Measurements from ENCODE around the gene OR7A5. TPM values are rescaled to one million over a fixed set of nuclear protein-coding genes. Genes with fewer than 3 reads are reported as not detected.
"Not testable (repeated sequence)": the region's sequence is repeated elsewhere in the genome, so short reads cannot be mapped to it uniquely, and the experiment has no call there.

OR7A5 gene
- total and polyA plus RNA-seq, 4 donors, result 0.11 to 0.39 TPM; not detected in 2

DNA sequence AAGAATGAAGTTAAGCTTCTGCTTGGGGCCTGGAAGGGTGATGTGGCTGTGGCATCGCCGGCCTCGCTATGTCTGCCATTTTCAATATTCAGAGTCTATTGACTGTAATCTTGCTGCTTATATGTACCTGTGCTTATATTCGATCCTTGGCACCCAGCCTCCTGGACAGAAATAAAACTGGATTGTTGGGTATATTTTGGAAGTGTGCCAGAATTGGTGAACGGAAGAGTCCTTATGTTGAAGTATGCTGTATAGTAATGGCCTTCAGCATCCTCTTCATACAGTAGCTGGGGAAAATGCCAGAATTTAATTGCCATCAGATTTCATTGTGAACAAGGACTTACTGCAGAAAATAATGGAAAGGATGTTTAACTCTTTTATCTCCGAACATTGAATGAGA lies 42.7 kb downstream of the OR7A5 start:
- H3K27me3 ChIP-seq (ENCODE audit: control insufficient read depth, insufficient read depth, low read length); H3K9me3 ChIP-seq (ENCODE audit: control insufficient read depth, insufficient read depth, low read length); H3K4me1 ChIP-seq (ENCODE audit: control insufficient read depth, insufficient read depth, low read length); H3K36me3 ChIP-seq (ENCODE audit: control insufficient read depth, insufficient read depth, low read length); H3K27ac ChIP-seq (ENCODE audit: low read depth, low read length); H3K4me3 ChIP-seq (ENCODE audit: low read depth, low read length): not testable (repeated sequence)
- DNase-seq (ENCODE audit: low read depth in 4 of 6, low spot score in 6 of 6), result peak in 1 of 6 donors; percentile 23
- WGBS (ENCODE audit: insufficient coverage), result 100% methylated on average over 1 of the region's 6 CpGs

DNA sequence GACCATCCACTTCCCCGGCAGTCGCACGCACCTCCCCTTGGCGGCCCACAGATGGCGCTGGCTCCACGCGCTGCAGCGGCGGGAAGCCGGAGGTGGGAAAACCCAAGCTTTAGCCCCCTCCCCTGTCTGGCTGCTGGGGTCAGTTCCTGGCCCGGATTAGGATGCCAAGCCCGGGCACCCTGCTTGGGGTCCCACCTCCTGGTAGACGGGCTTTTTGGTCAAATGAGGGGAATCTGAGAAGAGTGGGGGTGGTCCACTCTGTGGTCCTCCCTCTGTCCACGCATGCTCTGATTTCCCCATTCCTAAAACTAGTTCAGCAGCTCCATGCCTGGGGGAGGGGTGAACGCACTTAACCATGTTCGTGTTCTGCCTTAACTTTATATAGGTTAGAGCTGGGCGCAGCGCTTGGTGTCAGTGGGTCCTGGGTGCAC lies 48.5 kb downstream of the OR7A5 start:
- peak in 2 of 6 donors; percentile 21 to 33 for DNase-seq (ENCODE audit: low read depth in 4 of 6, low spot score in 6 of 6)
- no peak overlapping the region for H3K27ac ChIP-seq (ENCODE audit: low read depth, low read length)
- H3K4me3 ChIP-seq (ENCODE audit: low read depth, low read length), result no peak overlapping the region
- H3K36me3 ChIP-seq (ENCODE audit: control insufficient read depth, insufficient read depth, low read length), result no peaks in the 10 kb centered on the region
- WGBS (ENCODE audit: insufficient coverage), result 15% methylated on average over 17 of the region's 18 CpGs
- no peaks in the 10 kb centered on the region for H3K27me3 ChIP-seq (ENCODE audit: control insufficient read depth, insufficient read depth, low read length)
- H3K9me3 ChIP-seq (ENCODE audit: control insufficient read depth, insufficient read depth, low read length), result no peaks in the 10 kb centered on the region
- peaks cover 3% of the 10 kb centered on the region for H3K4me1 ChIP-seq (ENCODE audit: control insufficient read depth, insufficient read depth, low read length)

DNA sequence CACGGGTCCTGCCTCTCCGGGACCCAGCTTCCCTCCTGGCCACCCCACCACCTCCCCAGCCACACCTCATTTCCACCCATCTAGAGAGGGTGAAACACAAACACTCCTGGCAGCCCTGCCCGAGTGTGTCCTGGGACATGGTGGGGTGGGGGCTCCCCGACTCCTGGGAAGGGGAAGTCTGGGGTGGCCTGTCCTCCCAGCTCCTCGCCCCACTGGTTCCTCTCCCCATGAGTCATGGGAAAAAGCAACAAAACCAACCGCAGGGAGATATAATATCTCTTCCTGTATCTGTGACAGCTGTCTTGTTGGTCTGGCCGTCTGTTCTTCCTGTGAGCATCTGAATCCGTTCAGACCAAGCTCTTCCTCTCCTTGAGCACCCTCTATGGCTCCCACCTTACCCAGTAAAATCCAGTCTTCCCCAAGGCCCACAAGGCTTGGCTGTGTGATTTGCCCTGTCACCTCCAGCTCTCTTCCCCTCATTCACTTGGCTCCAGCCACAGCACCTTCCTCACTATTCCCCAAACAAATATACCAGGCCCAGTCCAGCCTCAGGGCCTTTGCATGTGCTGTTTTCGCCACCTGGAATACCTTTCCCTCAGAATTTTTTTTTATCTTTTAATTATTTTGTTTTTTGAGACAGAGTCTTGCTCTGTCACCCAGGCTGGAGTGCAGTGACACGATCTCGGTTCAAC lies 49.7 kb downstream of the OR7A5 start:
- H3K4me1 ChIP-seq (ENCODE audit: control insufficient read depth, insufficient read depth, low read length); DNase-seq (ENCODE audit: low read depth in 4 of 6, low spot score in 6 of 6); H3K27me3 ChIP-seq (ENCODE audit: control insufficient read depth, insufficient read depth, low read length); H3K27ac ChIP-seq (ENCODE audit: low read depth, low read length); H3K9me3 ChIP-seq (ENCODE audit: control insufficient read depth, insufficient read depth, low read length); H3K36me3 ChIP-seq (ENCODE audit: control insufficient read depth, insufficient read depth, low read length); H3K4me3 ChIP-seq (ENCODE audit: low read depth, low read length): not testable (repeated sequence)
- 57% methylated on average over 3 of the region's 11 CpGs for WGBS (ENCODE audit: insufficient coverage)

DNA sequence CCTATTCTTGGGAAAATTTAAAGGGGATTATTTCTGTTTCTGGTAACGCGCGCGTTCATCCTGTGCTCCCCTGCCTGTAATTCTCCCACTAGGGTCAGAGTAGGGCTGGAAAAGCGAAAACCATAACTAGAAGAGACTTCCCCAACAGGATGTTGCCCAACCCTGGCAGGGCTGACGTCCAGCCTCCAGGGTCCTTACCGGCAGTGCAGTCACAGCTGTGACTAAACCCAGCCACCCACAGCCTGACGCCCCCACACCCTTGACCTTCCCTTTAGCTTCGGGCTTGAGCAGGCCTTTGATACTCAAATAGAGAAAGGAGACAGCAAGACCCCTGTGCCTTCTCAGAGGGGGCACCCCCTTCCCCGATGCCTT lies 50.3 kb downstream of the OR7A5 start:
- H3K9me3 ChIP-seq (ENCODE audit: control insufficient read depth, insufficient read depth, low read length); H3K27me3 ChIP-seq (ENCODE audit: control insufficient read depth, insufficient read depth, low read length); H3K27ac ChIP-seq (ENCODE audit: low read depth, low read length); H3K4me1 ChIP-seq (ENCODE audit: control insufficient read depth, insufficient read depth, low read length); H3K4me3 ChIP-seq (ENCODE audit: low read depth, low read length); DNase-seq (ENCODE audit: low read depth in 4 of 6, low spot score in 6 of 6); H3K36me3 ChIP-seq (ENCODE audit: control insufficient read depth, insufficient read depth, low read length): not testable (repeated sequence)
- 71% methylated on average over 2 of the region's 10 CpGs for WGBS (ENCODE audit: insufficient coverage)

DNA sequence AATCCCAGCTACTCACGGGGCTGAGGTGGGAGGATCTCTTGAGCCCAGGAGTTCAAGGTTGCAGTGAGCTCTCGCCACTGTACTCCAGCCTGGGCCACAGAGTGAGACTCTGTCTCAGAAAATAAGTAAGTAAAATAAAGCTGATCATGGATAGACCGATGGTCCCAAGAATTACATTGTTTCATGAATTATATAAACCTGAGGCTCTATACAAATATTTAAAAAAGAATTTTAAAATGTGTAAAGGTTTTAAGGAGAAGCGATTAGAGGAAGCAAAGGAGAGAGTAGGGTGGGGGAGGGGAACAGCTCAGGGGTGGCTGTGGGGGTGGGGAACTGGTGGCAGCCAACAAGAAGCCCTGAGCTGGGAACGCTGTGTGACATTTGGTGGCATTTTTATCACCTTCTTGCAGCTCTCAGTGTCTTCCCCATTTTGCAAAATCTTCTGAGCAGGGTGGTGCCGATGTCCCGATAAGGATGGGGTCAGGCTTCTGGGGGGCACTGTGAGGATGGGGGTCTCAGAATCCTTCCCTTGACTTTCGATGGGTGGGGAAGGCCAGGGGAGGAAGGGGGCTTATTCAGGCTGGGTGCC lies 51.5 kb downstream of the OR7A5 start:
- 100% methylated on average over 1 of the region's 8 CpGs for WGBS (ENCODE audit: insufficient coverage)
- not testable (repeated sequence) for H3K27me3 ChIP-seq (ENCODE audit: control insufficient read depth, insufficient read depth, low read length); H3K27ac ChIP-seq (ENCODE audit: low read depth, low read length); DNase-seq (ENCODE audit: low read depth in 4 of 6, low spot score in 6 of 6); H3K4me3 ChIP-seq (ENCODE audit: low read depth, low read length); H3K4me1 ChIP-seq (ENCODE audit: control insufficient read depth, insufficient read depth, low read length); H3K9me3 ChIP-seq (ENCODE audit: control insufficient read depth, insufficient read depth, low read length); H3K36me3 ChIP-seq (ENCODE audit: control insufficient read depth, insufficient read depth, low read length)

DNA sequence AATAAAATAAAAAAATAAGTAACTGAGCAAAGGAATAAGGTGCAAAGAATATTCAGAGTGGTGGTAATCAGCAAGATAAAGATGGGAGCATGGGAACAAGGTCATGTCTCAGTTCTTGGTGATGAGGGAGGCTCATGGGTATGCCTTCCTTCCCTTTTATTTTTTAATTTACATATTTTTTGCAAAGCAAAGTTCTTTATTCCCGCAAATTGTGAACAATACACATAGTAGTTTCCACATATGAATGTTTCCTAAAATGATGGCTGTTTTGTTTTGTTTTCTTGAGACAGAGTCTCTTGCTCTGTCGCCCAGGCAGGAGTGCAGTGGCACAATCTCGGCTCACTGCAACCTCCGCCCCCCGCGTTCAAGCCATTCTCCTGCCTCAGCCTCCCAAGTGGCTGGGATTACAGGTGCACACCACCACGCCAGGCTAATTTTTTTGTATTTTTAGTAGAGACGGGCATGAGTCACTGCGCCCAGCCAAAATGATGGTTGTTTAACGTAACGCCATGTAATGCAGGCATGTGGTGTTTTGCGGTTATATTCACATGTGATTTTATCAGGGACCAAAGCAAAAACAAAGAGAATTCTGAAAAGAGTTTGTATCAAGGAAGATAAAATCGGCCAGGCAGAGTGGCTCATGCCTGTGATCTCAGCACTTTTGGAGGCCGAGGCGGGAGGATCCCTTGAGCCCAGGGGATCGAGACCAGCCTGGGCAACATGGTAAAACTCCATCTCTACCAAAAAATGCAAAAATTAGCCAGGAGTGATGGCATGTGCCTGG lies 52.2 kb downstream of the OR7A5 start:
- Histone ChIP-seq H3K9me3 (ENCODE audit: control insufficient read depth, insufficient read depth, low read length) (no peaks in the 10 kb centered on the region), H3K4me3 (ENCODE audit: low read depth, low read length) (no peak overlapping the region), H3K27ac (ENCODE audit: low read depth, low read length) (no peak overlapping the region), H3K27me3 (ENCODE audit: control insufficient read depth, insufficient read depth, low read length) (no peaks in the 10 kb centered on the region), H3K4me1 (ENCODE audit: control insufficient read depth, insufficient read depth, low read length) (peaks cover 3% of the 10 kb centered on the region), H3K36me3 (ENCODE audit: control insufficient read depth, insufficient read depth, low read length) (no peaks in the 10 kb centered on the region)
- no peak for DNase-seq (ENCODE audit: low read depth in 4 of 6, low spot score in 6 of 6)
- 92% methylated on average over 11 of the region's 16 CpGs for WGBS (ENCODE audit: insufficient coverage)

DNA sequence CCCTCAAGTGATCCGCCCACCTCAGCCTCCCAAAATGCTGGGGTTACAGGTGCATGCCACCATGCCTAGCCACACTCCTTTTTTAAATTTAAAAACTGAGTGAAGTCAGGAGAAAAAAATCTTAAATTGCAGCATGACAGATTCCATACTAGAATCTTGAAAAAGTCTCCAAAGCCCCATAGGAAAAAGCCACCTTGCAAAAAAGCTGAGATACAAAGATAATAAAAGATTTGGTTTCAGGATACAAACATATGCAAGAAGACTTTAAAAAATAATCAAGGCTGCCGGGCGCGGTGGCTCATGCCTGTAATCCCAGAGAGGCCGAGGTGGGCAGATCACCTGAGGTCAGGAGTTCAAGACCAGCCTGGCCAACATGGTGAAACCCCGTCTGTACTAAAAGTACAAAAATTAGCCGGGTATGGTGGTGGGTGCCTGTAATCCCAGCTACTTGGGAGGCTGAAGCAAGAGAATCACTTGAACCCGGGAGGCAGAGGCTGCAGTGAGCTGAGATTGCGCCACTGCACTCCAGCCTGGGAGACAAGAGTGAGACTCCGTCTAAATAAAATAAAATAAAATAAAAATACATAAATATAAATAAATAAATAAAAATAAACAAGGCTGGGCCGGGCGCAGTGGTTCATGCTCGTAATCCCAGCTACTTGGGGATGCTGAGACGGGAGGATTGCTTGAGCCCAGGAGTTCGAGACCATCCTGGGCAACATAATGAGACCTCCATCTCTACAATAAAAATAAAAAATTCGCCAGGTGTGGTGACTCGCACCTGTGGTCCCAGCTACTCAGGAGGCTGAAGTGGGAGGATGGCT lies 53.1 kb downstream of the OR7A5 start:
- not testable (repeated sequence) for DNase-seq (ENCODE audit: low read depth in 4 of 6, low spot score in 6 of 6); H3K27me3 ChIP-seq (ENCODE audit: control insufficient read depth, insufficient read depth, low read length)

DNA sequence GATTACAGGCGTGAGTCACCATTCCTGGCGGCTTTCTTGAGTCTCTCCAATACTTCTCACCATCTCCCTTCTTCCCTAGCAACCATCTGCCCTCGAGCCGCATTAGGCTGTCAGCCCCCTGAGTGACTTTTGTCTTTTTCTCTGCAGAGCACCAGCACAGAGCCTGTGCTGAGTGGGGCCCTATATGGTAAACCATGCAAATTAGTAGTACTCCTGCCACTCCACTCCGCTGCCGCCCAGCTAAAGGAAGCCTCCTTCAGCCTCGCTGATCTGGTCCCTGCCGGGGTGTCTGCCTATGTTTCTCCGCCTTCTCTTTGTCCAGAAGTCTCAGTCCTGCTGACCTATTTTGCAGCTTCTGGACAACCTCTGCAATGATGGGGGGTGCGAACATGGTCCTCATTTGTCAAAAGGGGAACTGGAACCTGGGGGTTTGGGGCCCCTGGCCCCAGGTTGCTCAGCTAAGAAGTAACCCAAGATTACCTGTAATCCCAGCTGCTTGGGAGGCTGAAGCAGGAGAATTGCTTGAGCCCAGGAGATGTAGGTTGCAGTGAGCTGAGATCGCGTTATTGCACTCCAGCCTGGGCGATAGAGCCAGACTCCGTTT lies 54.3 kb downstream of the OR7A5 start:
- H3K27me3 ChIP-seq (ENCODE audit: control insufficient read depth, insufficient read depth, low read length), result peaks cover 14% of the 10 kb centered on the region
- not testable (repeated sequence) for H3K4me3 ChIP-seq (ENCODE audit: low read depth, low read length); H3K27ac ChIP-seq (ENCODE audit: low read depth, low read length); H3K36me3 ChIP-seq (ENCODE audit: control insufficient read depth, insufficient read depth, low read length); DNase-seq (ENCODE audit: low read depth in 4 of 6, low spot score in 6 of 6); H3K9me3 ChIP-seq (ENCODE audit: control insufficient read depth, insufficient read depth, low read length)
- peaks cover 15% of the 10 kb centered on the region for H3K4me1 ChIP-seq (ENCODE audit: control insufficient read depth, insufficient read depth, low read length)
- 80% methylated on average over 2 of the region's 14 CpGs for WGBS (ENCODE audit: insufficient coverage)

More for the DNA sequence above, 53.1 kb downstream of the OR7A5 start:
- not testable (repeated sequence) for H3K4me3 ChIP-seq (ENCODE audit: low read depth, low read length); H3K36me3 ChIP-seq (ENCODE audit: control insufficient read depth, insufficient read depth, low read length); H3K9me3 ChIP-seq (ENCODE audit: control insufficient read depth, insufficient read depth, low read length); H3K4me1 ChIP-seq (ENCODE audit: control insufficient read depth, insufficient read depth, low read length); H3K27ac ChIP-seq (ENCODE audit: low read depth, low read length)
- 95% methylated on average over 6 of the region's 17 CpGs for WGBS (ENCODE audit: insufficient coverage)

DNA sequence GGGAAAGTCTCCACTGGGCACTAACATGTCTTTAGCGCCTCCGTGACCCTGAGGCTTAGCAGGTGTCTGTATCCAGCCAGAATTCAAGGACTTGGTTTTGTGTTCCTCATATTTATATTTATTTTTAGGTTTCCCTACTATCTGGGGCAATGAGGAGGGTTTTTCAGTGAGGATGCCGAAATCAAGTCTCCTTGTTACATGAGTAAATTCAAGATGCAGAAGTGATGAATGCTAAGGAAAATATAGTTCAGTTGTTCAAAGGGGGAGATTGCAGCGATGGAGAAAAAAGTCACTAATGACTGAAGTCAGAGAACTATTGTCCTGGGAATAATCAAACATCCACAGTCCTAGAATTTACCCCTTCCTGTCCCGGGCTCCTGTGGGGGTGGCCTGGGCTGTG lies 55.8 kb downstream of the OR7A5 start:
- Histone ChIP-seq H3K4me1 (ENCODE audit: control insufficient read depth, insufficient read depth, low read length) (peaks cover 15% of the 10 kb centered on the region), H3K27me3 (ENCODE audit: control insufficient read depth, insufficient read depth, low read length) (peaks cover 14% of the 10 kb centered on the region), H3K9me3 (ENCODE audit: control insufficient read depth, insufficient read depth, low read length) (no peaks in the 10 kb centered on the region), H3K27ac (ENCODE audit: low read depth, low read length) (no peak overlapping the region), H3K4me3 (ENCODE audit: low read depth, low read length) (no peak overlapping the region), H3K36me3 (ENCODE audit: control insufficient read depth, insufficient read depth, low read length) (no peaks in the 10 kb centered on the region)
- no CpG with 5 or more reads among the region's 5 CpGs for WGBS (ENCODE audit: insufficient coverage)
- DNase-seq (ENCODE audit: low read depth in 4 of 6, low spot score in 6 of 6), result no peak

Data from spinal cord (tissue), 10 donors.